Measurements from ENCODE around the gene MMEL1.

Gene MMEL1

GRCh38 chr1:2612591-2613365 is 20.0 kb downstream of the MMEL1 start:
- no peak overlapping the region for H3K27ac Mint-ChIP-seq (ENCODE audit: low read depth)
- H3K27me3 Mint-ChIP-seq = peaks cover 27% of the 10 kb centered on the region
- ATAC-seq (replicated peaks; ENCODE audit: extremely low read depth, poor library complexity, severe bottlenecking) (no peak), DNase-seq (ENCODE audit: low spot score in 2 of 2) (no peak)
- peaks cover 17% of the 10 kb centered on the region for H3K9me3 Mint-ChIP-seq
- no peak overlapping the region for H3K4me3 Mint-ChIP-seq
- H3K4me1 Mint-ChIP-seq = no peaks in the 10 kb centered on the region
- peaks cover 2% of the 10 kb centered on the region for H3K36me3 Mint-ChIP-seq (ENCODE audit: insufficient read depth)

- ATAC-seq (replicated peaks; ENCODE audit: extremely low read depth, poor library complexity, severe bottlenecking) = no peak
- Mint-ChIP-seq H3K4me3 (no peak overlapping the region), H3K36me3 (ENCODE audit: insufficient read depth) (peaks cover 2% of the 10 kb centered on the region)
These were observed 21.0 kb downstream of the MMEL1 start for GRCh38 chr1:2611621-2612437.

GRCh38 chr1:2611031-2611501 is 21.8 kb downstream of the MMEL1 start:
- DNase-seq (ENCODE audit: low spot score in 2 of 2) (no peak), ATAC-seq (replicated peaks; ENCODE audit: extremely low read depth, poor library complexity, severe bottlenecking) (no peak)
- H3K9me3 Mint-ChIP-seq = peaks cover 17% of the 10 kb centered on the region
- H3K36me3 Mint-ChIP-seq (ENCODE audit: insufficient read depth) = peaks cover 2% of the 10 kb centered on the region
- H3K4me3 Mint-ChIP-seq = no peak overlapping the region
- no peaks in the 10 kb centered on the region for H3K4me1 Mint-ChIP-seq
- H3K27ac Mint-ChIP-seq (ENCODE audit: low read depth) = no peak overlapping the region
- H3K27me3 Mint-ChIP-seq = peaks cover 26% of the 10 kb centered on the region

More at GRCh38 chr1:2611621-2612437, 21.0 kb downstream of the MMEL1 start:
- DNase-seq (ENCODE audit: low spot score in 2 of 2) = no peak
- Mint-ChIP-seq H3K4me1 (no peaks in the 10 kb centered on the region), H3K27ac (ENCODE audit: low read depth) (no peak overlapping the region), H3K9me3 (peaks cover 17% of the 10 kb centered on the region), H3K27me3 (peaks cover 26% of the 10 kb centered on the region)

GRCh38 chr1:2610036-2610959 is 22.5 kb downstream of the MMEL1 start:
- H3K9me3 Mint-ChIP-seq = peaks cover 14% of the 10 kb centered on the region
- H3K27me3 Mint-ChIP-seq = peaks cover 26% of the 10 kb centered on the region
- no peaks in the 10 kb centered on the region for H3K36me3 Mint-ChIP-seq (ENCODE audit: insufficient read depth)
- ATAC-seq (replicated peaks; ENCODE audit: extremely low read depth, poor library complexity, severe bottlenecking) (no peak), DNase-seq (ENCODE audit: low spot score in 2 of 2) (no peak)
- H3K4me3 Mint-ChIP-seq = no peak overlapping the region
- no peak overlapping the region for H3K27ac Mint-ChIP-seq (ENCODE audit: low read depth)
- H3K4me1 Mint-ChIP-seq = no peaks in the 10 kb centered on the region

- peaks cover 24% of the 10 kb centered on the region for H3K27me3 Mint-ChIP-seq
These were observed 23.3 kb downstream of the MMEL1 start for GRCh38 chr1:2609319-2610035.

GRCh38 chr1:2607641-2608091 is 25.1 kb downstream of the MMEL1 start:
- H3K27me3 Mint-ChIP-seq = peaks cover 11% of the 10 kb centered on the region
- H3K36me3 Mint-ChIP-seq (ENCODE audit: insufficient read depth) = no peaks in the 10 kb centered on the region
- no peaks in the 10 kb centered on the region for H3K9me3 Mint-ChIP-seq
- DNase-seq (ENCODE audit: low spot score in 2 of 2) (no peak), ATAC-seq (replicated peaks; ENCODE audit: extremely low read depth, poor library complexity, severe bottlenecking) (no peak)
- H3K4me1 Mint-ChIP-seq = no peaks in the 10 kb centered on the region
- H3K27ac Mint-ChIP-seq (ENCODE audit: low read depth) = no peak overlapping the region
- no peak overlapping the region for H3K4me3 Mint-ChIP-seq

More at GRCh38 chr1:2609319-2610035, 23.3 kb downstream of the MMEL1 start:
- ATAC-seq (replicated peaks; ENCODE audit: extremely low read depth, poor library complexity, severe bottlenecking) = no peak
- Mint-ChIP-seq H3K4me1 (no peaks in the 10 kb centered on the region), H3K4me3 (no peak overlapping the region), H3K27ac (ENCODE audit: low read depth) (no peak overlapping the region), H3K36me3 (ENCODE audit: insufficient read depth) (no peaks in the 10 kb centered on the region), H3K9me3 (peaks cover 10% of the 10 kb centered on the region)
- no peak for DNase-seq (ENCODE audit: low spot score in 2 of 2)

GRCh38 chr1:2606881-2607621 is 25.8 kb downstream of the MMEL1 start:
- no peak overlapping the region for H3K4me3 Mint-ChIP-seq
- no peak overlapping the region for H3K27ac Mint-ChIP-seq (ENCODE audit: low read depth)
- no peak for ATAC-seq (replicated peaks; ENCODE audit: extremely low read depth, poor library complexity, severe bottlenecking)
- DNase-seq (ENCODE audit: low spot score in 2 of 2) = no peak
- H3K27me3 Mint-ChIP-seq = peaks cover 11% of the 10 kb centered on the region
- no peaks in the 10 kb centered on the region for H3K36me3 Mint-ChIP-seq (ENCODE audit: insufficient read depth)
- H3K4me1 Mint-ChIP-seq = no peaks in the 10 kb centered on the region
- no peaks in the 10 kb centered on the region for H3K9me3 Mint-ChIP-seq

GRCh38 chr1:2606396-2606880 is 26.4 kb downstream of the MMEL1 start:
- ATAC-seq (replicated peaks; ENCODE audit: extremely low read depth, poor library complexity, severe bottlenecking) = no peak
- DNase-seq (ENCODE audit: low spot score in 2 of 2) = no peak
- H3K27ac Mint-ChIP-seq (ENCODE audit: low read depth) = no peak overlapping the region
- peaks cover 13% of the 10 kb centered on the region for H3K27me3 Mint-ChIP-seq
- no peak overlapping the region for H3K4me3 Mint-ChIP-seq
- no peaks in the 10 kb centered on the region for H3K9me3 Mint-ChIP-seq
- no peaks in the 10 kb centered on the region for H3K36me3 Mint-ChIP-seq (ENCODE audit: insufficient read depth)
- H3K4me1 Mint-ChIP-seq = no peaks in the 10 kb centered on the region

GRCh38 chr1:2605509-2606395 is 27.1 kb downstream of the MMEL1 start:
- DNase-seq (ENCODE audit: low spot score in 2 of 2) (no peak), ATAC-seq (replicated peaks; ENCODE audit: extremely low read depth, poor library complexity, severe bottlenecking) (no peak)
- no peaks in the 10 kb centered on the region for H3K36me3 Mint-ChIP-seq (ENCODE audit: insufficient read depth)
- no peaks in the 10 kb centered on the region for H3K9me3 Mint-ChIP-seq
- peaks cover 13% of the 10 kb centered on the region for H3K27me3 Mint-ChIP-seq
- H3K4me1 Mint-ChIP-seq = no peaks in the 10 kb centered on the region
- no peak overlapping the region for H3K27ac Mint-ChIP-seq (ENCODE audit: low read depth)
- no peak overlapping the region for H3K4me3 Mint-ChIP-seq

- H3K36me3 Mint-ChIP-seq (ENCODE audit: insufficient read depth) = no peaks in the 10 kb centered on the region
- H3K4me1 Mint-ChIP-seq = no peaks in the 10 kb centered on the region
- ATAC-seq (replicated peaks; ENCODE audit: extremely low read depth, poor library complexity, severe bottlenecking) = no peak
- DNase-seq (ENCODE audit: low spot score in 2 of 2) = no peak
- no peaks in the 10 kb centered on the region for H3K9me3 Mint-ChIP-seq
- no peak overlapping the region for H3K27ac Mint-ChIP-seq (ENCODE audit: low read depth)
- peaks cover 13% of the 10 kb centered on the region for H3K27me3 Mint-ChIP-seq
- H3K4me3 Mint-ChIP-seq = no peak overlapping the region
These were observed 27.8 kb downstream of the MMEL1 start for GRCh38 chr1:2604844-2605508.
